GM10248 (cell line): Measurements from ENCODE around the gene APOD.

Experiments
- CTCF ChIA-PET: fragments of 300-600 bp; sonication (Branson Sonifier 250); formaldehyde crosslinking; extraction: SDS; loops from one replicate; lab custom pipeline; 2021; ENCODE audit warnings: antibody characterized with exemption; lab: Yijun Ruan, JAX
- POLR2A ChIA-PET: fragments of 350-650 bp; sonication (Branson Sonifier 250); formaldehyde crosslinking; extraction: SDS; loops from one replicate; lab custom pipeline; 2020; ENCODE audit warnings: antibody characterized with exemption; lab: Yijun Ruan, JAX
- DNase-seq: peaks from one replicate; pipeline ENCODE4 v3.0.0; 2012; ENCODE audit errors: extremely low spot score
- TF ChIP-seq, protein P1 (sequence below): IDR thresholded peaks from 2 replicates; pipeline ENCODE4 v1.5.1; 2012; ENCODE audit warnings: mild to moderate bottlenecking, low read depth; ENCODE audit errors: extremely low read depth, missing control alignments, control extremely low read depth

Gene APOD

DNA sequence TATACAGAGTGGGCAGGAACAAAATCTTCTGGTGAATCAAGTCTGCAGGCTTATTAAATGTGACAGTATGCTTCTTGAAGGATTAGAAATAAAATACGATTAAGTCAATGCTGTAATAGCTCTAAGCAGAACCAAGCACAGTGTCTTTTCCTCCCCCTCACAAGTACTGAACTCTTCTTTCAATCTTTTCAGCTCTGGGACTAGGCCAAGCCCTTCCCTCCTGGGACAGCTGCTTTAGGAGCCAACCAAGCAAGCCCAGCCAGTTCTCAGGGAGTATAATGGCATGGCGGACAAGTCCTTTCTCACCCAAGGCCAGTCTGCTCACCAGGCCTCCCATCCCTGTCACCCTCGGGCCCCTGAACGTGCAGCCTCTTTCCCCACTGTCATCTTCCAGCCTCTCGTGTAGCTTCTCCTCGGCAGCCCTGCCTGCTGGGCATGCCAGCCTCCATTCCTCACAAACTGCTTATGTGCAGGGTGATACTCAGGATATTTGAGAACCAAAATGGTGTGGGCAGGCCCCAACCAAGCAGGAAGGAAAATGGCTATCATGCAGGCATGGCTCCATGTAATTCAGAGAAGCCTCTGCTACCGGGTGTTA, 32.3 kb downstream of the APOD start:
- DNase-seq: no peak
- ChIA-PET POLR2A (interaction anchor here (0.6 to 1.1 kb wide), 2 partner anchors 8 to 109 kb away, joined by 3 to 4 read pairs; partner anchors contain the start of gene PPP1R2), CTCF (interaction anchor here (0.7 to 1.8 kb wide), 7 partner anchors 8 to 308 kb away, joined by 3 to 8 read pairs (median 3); partner anchors contain the start of genes PPP1R2 and XXYLT1)
- TF ChIP-seq, protein P1, sequence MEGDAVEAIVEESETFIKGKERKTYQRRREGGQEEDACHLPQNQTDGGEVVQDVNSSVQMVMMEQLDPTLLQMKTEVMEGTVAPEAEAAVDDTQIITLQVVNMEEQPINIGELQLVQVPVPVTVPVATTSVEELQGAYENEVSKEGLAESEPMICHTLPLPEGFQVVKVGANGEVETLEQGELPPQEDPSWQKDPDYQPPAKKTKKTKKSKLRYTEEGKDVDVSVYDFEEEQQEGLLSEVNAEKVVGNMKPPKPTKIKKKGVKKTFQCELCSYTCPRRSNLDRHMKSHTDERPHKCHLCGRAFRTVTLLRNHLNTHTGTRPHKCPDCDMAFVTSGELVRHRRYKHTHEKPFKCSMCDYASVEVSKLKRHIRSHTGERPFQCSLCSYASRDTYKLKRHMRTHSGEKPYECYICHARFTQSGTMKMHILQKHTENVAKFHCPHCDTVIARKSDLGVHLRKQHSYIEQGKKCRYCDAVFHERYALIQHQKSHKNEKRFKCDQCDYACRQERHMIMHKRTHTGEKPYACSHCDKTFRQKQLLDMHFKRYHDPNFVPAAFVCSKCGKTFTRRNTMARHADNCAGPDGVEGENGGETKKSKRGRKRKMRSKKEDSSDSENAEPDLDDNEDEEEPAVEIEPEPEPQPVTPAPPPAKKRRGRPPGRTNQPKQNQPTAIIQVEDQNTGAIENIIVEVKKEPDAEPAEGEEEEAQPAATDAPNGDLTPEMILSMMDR: no peak

DNA sequence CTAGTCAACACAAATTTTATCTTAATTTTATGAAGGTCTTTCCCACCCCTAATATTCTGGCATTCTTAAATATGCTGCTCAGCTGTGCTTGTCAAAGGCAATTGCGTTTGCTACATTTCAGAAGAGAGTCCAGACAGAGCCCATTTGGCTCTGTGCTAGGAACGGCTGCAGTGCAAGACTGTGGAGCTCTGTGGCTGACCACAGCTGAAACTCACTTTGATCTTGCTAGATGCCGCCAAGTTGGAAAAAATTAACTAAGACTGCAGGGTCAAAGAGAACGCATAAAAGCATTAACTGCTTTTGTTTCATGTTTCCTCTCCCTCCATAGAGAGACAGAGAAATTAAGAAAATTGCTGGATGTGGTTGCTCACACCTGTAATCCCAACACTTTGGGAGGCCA, 33.0 kb downstream of the APOD start:
- ChIA-PET CTCF (interaction anchor here (0.7 to 1.8 kb wide), 11 partner anchors 8 to 344 kb away, joined by 3 to 8 read pairs (median 4); partner anchors contain the start of gene XXYLT1), POLR2A (interaction anchor here (0.6 to 1.2 kb wide), 3 partner anchors 7 to 109 kb away, joined by 3 to 4 read pairs (median 3); partner anchors contain the start of gene PPP1R2)
- TF ChIP-seq, protein P1: no peak
- DNase-seq: no peak

DNA sequence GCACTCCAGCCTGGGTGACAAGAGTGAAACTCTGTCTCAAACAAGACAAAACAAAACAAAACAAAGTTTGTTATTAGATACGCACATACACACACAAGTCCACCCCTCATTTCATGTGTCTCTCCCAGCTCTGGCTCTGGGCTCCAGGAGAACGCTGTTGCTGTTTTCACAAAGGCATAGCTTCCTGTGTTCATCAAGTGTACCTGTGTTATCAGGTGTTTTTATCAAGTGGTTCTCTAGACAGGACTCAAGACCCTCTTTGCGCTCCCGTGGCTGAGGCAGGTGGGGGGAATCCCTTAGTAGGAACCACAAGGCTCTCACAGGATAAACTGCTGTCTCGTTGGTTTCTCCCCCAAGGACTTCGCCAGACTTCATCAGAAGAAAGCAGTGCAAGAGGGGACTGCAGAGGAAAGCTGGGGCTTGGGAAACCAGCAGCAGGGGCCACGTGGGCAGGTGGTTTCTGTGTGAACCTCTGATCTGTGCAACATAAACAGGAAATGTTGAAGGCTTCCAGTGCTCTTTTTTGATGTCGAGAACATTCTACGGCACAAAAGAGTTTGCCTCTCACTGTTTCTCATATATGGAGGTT, 33.7 kb downstream of the APOD start:
- CTCF ChIA-PET: interaction anchor here (0.9 to 1.8 kb wide), 9 partner anchors 8 to 344 kb away, joined by 3 to 8 read pairs (median 4); partner anchors contain the start of gene XXYLT1
- TF ChIP-seq, protein P1: no peak
- POLR2A ChIA-PET: interaction anchor here (1.2 kb wide), 1 partner anchor 17 kb away, joined by 3 read pairs; no protein-coding TSS in a partner anchor

DNA sequence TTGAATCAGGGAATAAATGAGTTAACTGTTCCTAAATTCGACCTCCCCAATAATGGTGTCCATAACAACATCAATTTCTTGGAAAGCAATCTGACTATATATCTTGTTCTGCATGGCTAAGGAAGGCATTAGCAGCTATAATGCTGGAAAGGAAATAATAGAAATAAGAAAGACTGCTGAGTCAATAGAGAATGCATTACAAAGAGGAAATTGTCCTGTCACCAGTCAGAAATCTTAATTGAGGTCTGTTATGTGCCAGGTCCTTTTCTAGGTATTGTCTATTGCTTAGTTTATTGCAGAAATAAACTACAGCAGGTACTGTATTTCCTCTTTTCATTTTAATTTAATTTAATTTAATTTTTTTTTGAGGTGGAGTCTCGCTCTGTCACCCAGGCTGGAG, 34.8 kb downstream of the APOD start:
- ChIA-PET POLR2A (no interaction called here), CTCF (interaction anchor here (0.8 to 1.8 kb wide), 3 partner anchors 9 to 345 kb away, joined by 3 to 7 read pairs (median 3); no protein-coding TSS in a partner anchor)
- DNase-seq: no peak
- TF ChIP-seq, protein P1: no peak

More for the DNA sequence above, 33.7 kb downstream of the APOD start:
- peak; percentile 49 for DNase-seq

DNA sequence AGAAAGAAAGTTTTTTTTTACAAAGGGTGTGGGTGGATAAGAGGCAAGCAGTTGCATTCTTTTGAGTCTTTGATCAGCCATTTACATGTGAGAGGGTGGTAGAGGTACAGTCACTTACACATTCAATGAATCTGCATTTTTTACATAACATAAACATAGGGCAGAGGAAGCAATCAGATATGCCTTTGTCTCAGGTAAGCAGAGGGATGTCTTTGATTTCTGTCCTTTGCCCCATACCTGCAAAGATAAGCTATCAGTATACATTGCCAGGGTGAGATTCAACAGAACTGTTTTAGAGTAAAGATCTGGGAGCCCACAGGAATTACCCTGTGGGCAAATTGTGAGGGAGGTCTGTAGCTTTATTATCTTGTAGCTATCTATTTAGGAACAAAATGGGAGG, 35.2 kb downstream of the APOD start:
- DNase-seq: no peak
- CTCF ChIA-PET: interaction anchor here (0.7 to 1.3 kb wide), 3 partner anchors 10 to 346 kb away, joined by 3 to 4 read pairs (median 3); no protein-coding TSS in a partner anchor
- TF ChIP-seq, protein P1: no peak
- POLR2A ChIA-PET: no interaction called here

DNA sequence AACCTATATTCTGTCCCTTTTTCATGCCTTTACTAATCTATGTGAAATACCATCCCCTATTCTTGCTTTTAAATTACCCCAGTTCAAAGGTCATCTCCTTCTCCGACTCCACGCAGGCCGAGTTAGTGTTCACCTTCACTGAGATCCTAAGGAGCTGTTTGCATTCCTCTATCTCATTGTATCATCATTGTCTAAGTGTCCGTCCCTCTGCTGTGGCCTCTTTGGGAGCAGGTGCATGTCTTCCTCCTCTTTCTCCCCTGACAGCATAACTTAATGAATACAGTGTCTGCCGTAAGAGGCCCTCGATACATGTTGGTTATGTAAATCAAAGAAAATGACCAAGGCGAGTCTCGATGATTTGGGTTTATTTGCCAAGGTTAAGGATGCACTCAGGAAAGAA, 35.7 kb downstream of the APOD start:
- CTCF ChIA-PET: interaction anchor here (0.7 kb wide), 1 partner anchor 347 kb away, joined by 4 read pairs; no protein-coding TSS in a partner anchor
- POLR2A ChIA-PET: no interaction called here
- TF ChIP-seq, protein P1: no peak
- DNase-seq: no peak
